ENCODE data around the gene VPS41. TPM values are rescaled to one million over a fixed set of nuclear protein-coding genes. Genes with fewer than 3 reads are reported as not detected.

Gene VPS41
- total RNA-seq, 2 experiments from 2014 or later = 23.2 to 46.1 TPM

GRCh38 chr7:38673795-38674194 lies 235.2 kb downstream of the VPS41 start:
- Histone ChIP-seq H3K4me1 (ENCODE audit: insufficient read depth, low read length, poor library complexity, severe bottlenecking) (no peaks in the 10 kb centered on the region), H3K4me3 (ENCODE audit: low read depth, low read length, poor library complexity, severe bottlenecking) (no peak overlapping the region), H3K9me3 (ENCODE audit: low read length) (no peaks in the 10 kb centered on the region), H3K4me2 (ENCODE audit: low read length) (no peak overlapping the region), H3K36me3 (ENCODE audit: insufficient read depth, low read length) (no peaks in the 10 kb centered on the region), H3K9me2 (ENCODE audit: insufficient read depth, low read length) (no peaks in the 10 kb centered on the region), H4K20me1 (ENCODE audit: insufficient read depth, low read length) (no peaks in the 10 kb centered on the region), H2AFZ (ENCODE audit: low read length) (no peak overlapping the region), H3K27ac (ENCODE audit: low read depth, low read length, poor library complexity, severe bottlenecking) (no peak overlapping the region), H3K79me2 (ENCODE audit: insufficient read depth, low read depth, low read length) (no peaks in the 10 kb centered on the region)
- POLR2A ChIA-PET = no interaction called here
- CTCF ChIA-PET (ENCODE audit: unreplicated experiment) = no interaction called here
- no TSS peak for BruUV-seq (replicated peaks)
- no peak for TF ChIP-seq CTCF (conservative IDR thresholded peaks at IDR 0.05; ENCODE audit: low read length)
- no peak for TF ChIP-seq EZH2phosphoT487 (IDR thresholded peaks at IDR 0.05; ENCODE audit: borderline replicate concordance, low read depth, low read length)
- intact Hi-C loops (cut with micrococcal nuclease; ENCODE audit: unreplicated experiment) = no loop called here
- DNase-seq (ENCODE audit: low spot score) = no peak

Other genes starting within 250 kb of the VPS41 start
- not detected in 2 replicates for gene POU6F2, start 68.7 kb upstream of the VPS41 start, total RNA-seq (2014; rRNA removed; shearing (Covaris generic))
- gene POU6F2, start 68.7 kb upstream of the VPS41 start, total RNA-seq (2022) = 0.40 and 0.52 TPM in 2 replicates

Measured in OCI-LY7 (cell line).